PC-9 (cell line): ENCODE results near the gene RNF121. TPM values are rescaled to one million over a fixed set of nuclear protein-coding genes. Genes with fewer than 3 reads are reported as not detected.
A peak's percentile ranks its signal among the peaks of the same experiment; 100 is the strongest.

Experiments
- BruUV-seq: library from RNA; stranded (reverse); fragments of 400-500 nt; replicated peaks from 2 replicates; lab custom pipeline; 2021; lab: Mats Ljungman, UMichigan
- CTCF ChIA-PET: fragments of 300-600 bp; sonication (Branson Sonifier 250); formaldehyde crosslinking; loops from one replicate; lab custom pipeline; 2022; ENCODE audit warnings: antibody characterized with exemption; lab: Charles Lee
- POLR2A ChIA-PET: fragments of 300-600 bp; sonication (Branson Sonifier 250); formaldehyde crosslinking; loops from one replicate; lab custom pipeline; 2022; ENCODE audit warnings: antibody characterized with exemption; ENCODE audit not compliant: unreplicated experiment; lab: Charles Lee
- DNase-seq, 2 experiments: peaks; one replicate each; pipeline versions ENCODE4 v3.0.0 to v3.0.0-alpha.2; 2015 to 2022; ENCODE audit warnings: mixed read lengths in 1 of 2
- H2AFZ ChIP-seq: fragments of 200-600 bp; sonication (generic); 2 replicates; pipeline ENCODE4 v1.8.1; 2017; ENCODE audit warnings: antibody characterized with exemption
- H3F3A ChIP-seq: fragments of 200-600 bp; sonication (generic); 2 replicates; pipeline ENCODE4 v1.8.1; 2017; ENCODE audit warnings: antibody characterized with exemption, mild to moderate bottlenecking, low read depth; ENCODE audit not compliant: insufficient read depth
- H3K27ac ChIP-seq: fragments of 200-600 bp; sonication (generic); 2 replicates; pipeline ENCODE4 v1.6.1; 2016; ENCODE audit warnings: mixed run types
- H3K27me3 ChIP-seq: fragments of 200-600 bp; sonication (generic); 2 replicates; pipeline ENCODE4 v1.6.1; 2016; ENCODE audit warnings: low read depth, mixed run types; ENCODE audit not compliant: insufficient read depth
- H3K36me3 ChIP-seq: fragments of 200-600 bp; sonication (generic); 2 replicates; pipeline ENCODE4 v1.6.1; 2016; ENCODE audit warnings: low read depth, mixed run types
- H3K4me1 ChIP-seq: fragments of 200-600 bp; sonication (generic); replicated peaks from 2 replicates; pipeline ENCODE4 v1.6.1; 2016; ENCODE audit warnings: mixed run types; ENCODE audit not compliant: insufficient read depth
- H3K4me2 ChIP-seq: fragments of 200-600 bp; sonication (generic); 2 replicates; pipeline ENCODE4 v1.6.1; 2017; ENCODE audit warnings: mixed run types
- H3K4me3 ChIP-seq: fragments of 200-600 bp; sonication (generic); 2 replicates; pipeline ENCODE4 v1.6.1; 2016; ENCODE audit warnings: mixed run types
- H3K79me2 ChIP-seq: fragments of 200-600 bp; sonication (generic); 2 replicates; pipeline ENCODE4 v1.6.1; 2017; ENCODE audit warnings: low read depth, mixed run types
- H3K9me2 ChIP-seq: fragments of 200-600 bp; sonication (generic); 2 replicates; pipeline ENCODE4 v1.8.1; 2017; ENCODE audit warnings: mild to moderate bottlenecking; ENCODE audit not compliant: insufficient read depth
- H3K9me3 ChIP-seq: fragments of 200-600 bp; sonication (generic); 2 replicates; pipeline ENCODE4 v1.8.1; 2016; ENCODE audit warnings: low read depth; ENCODE audit not compliant: insufficient read depth
- H4K20me1 ChIP-seq: fragments of 200-600 bp; sonication (generic); 2 replicates; pipeline ENCODE4 v1.8.1; 2017; ENCODE audit not compliant: insufficient read depth
- EZH2 ChIP-seq: fragments of 200-600 bp; sonication (generic); IDR thresholded peaks from 2 replicates; pipeline ENCODE4 v1.8.0; 2017; ENCODE audit warnings: antibody characterized with exemption, low read depth
- intact Hi-C: fragments of 100-400 bp; cut with micrococcal nuclease; formaldehyde crosslinking; loops from one replicate; pipeline ENCODE4 v1.10.0; 2022; ENCODE audit not compliant: unreplicated experiment
- total RNA-seq: library from RNA; stranded (reverse); gene quantifications from 2 replicates; pipeline ENCODE4 v1.2.3, GENCODE V29; 2021
- TF ChIP-seq, protein P1 (sequence below): fragments of 200-600 bp; sonication (generic); conservative IDR thresholded peaks from 2 replicates; pipeline ENCODE4 v1.6.1; 2017; ENCODE audit warnings: mixed run types, antibody characterized with exemption, mild to moderate bottlenecking, moderate library complexity

The RNF121 gene
- total RNA-seq, 1 experiment from 2014 or later, result 41.2 TPM

GRCh38 chr11:71955898-71956456, 27.1 kb downstream of the RNF121 start:
- H3K79me2 ChIP-seq, result peaks cover 22% of the 10 kb centered on the region
- H3K36me3 ChIP-seq, result peaks cover 12% of the 10 kb centered on the region
- H4K20me1 ChIP-seq, result peaks cover 11% of the 10 kb centered on the region; the same call in 1 of the 2 replicates
- CTCF ChIA-PET, result no interaction called here
- intact Hi-C loops, result no loop called here
- DNase-seq, result no peak
- no peak for TF ChIP-seq EZH2
- TF ChIP-seq, protein P1, sequence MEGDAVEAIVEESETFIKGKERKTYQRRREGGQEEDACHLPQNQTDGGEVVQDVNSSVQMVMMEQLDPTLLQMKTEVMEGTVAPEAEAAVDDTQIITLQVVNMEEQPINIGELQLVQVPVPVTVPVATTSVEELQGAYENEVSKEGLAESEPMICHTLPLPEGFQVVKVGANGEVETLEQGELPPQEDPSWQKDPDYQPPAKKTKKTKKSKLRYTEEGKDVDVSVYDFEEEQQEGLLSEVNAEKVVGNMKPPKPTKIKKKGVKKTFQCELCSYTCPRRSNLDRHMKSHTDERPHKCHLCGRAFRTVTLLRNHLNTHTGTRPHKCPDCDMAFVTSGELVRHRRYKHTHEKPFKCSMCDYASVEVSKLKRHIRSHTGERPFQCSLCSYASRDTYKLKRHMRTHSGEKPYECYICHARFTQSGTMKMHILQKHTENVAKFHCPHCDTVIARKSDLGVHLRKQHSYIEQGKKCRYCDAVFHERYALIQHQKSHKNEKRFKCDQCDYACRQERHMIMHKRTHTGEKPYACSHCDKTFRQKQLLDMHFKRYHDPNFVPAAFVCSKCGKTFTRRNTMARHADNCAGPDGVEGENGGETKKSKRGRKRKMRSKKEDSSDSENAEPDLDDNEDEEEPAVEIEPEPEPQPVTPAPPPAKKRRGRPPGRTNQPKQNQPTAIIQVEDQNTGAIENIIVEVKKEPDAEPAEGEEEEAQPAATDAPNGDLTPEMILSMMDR, result no peak
- H3K4me3 ChIP-seq, result no peak overlapping the region
- POLR2A ChIA-PET, result interaction anchor here (0.6 kb wide), 1 partner anchor 8 kb away, joined by 3 read pairs; no protein-coding TSS in a partner anchor
- BruUV-seq, result no TSS peak
- no peaks in the 10 kb centered on the region for H3K27me3 ChIP-seq
- H3K27ac ChIP-seq, result no peak overlapping the region
- no peaks in the 10 kb centered on the region for H3K9me2 ChIP-seq
- no peaks in the 10 kb centered on the region for H3K9me3 ChIP-seq
- H3K4me2 ChIP-seq, result no peak overlapping the region
- no peak overlapping the region for H2AFZ ChIP-seq
- no peaks in the 10 kb centered on the region for H3K4me1 ChIP-seq
- H3F3A ChIP-seq, result no peaks in the 10 kb centered on the region

DNA sequence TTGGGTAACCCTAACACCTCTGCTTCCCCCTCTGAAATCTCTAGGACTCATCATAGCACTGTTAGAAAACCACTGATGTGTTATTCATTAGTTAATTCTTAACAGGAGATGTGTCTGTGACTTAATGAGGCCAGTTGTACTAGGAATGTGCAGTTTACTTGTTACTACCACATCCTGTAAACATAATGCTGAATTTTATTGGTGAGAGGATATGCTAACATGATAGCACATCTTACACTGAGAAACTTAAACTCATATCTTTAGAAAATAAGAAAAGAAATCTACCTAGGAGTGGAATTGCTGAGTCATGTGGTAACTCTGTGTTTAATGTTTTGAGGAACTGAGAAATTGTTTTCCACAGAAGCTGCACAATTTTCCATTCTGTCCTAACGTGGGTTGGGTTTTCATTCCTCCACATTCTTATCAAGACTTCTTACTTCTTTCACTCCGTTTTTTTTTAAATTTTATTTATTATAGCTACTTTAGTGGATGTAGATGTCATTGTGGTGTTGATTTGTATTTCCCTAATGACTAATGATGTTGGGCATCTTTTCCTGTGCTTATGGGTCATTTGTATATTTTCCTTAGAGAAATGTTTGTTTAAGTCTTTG, 33.7 kb downstream of the RNF121 start:
- intact Hi-C loops, result no loop called here
- no peaks in the 10 kb centered on the region for H3K27me3 ChIP-seq
- H3K4me1 ChIP-seq, result peaks cover 10% of the 10 kb centered on the region
- CTCF ChIA-PET, result no interaction called here
- H2AFZ ChIP-seq, result no peak overlapping the region
- peaks cover 10% of the 10 kb centered on the region; the same call in 1 of the 2 replicates for H3F3A ChIP-seq
- H3K9me3 ChIP-seq, result no peaks in the 10 kb centered on the region
- H3K4me2 ChIP-seq, result peak overlapping the region; percentile 15; the same call in 1 of the 2 replicates
- no peak for TF ChIP-seq EZH2
- TF ChIP-seq, protein P1, result no peak
- H3K4me3 ChIP-seq, result no peak overlapping the region
- no peaks in the 10 kb centered on the region for H3K9me2 ChIP-seq
- H3K27ac ChIP-seq, result peak overlapping the region; percentile 73
- peaks cover 25% of the 10 kb centered on the region for H3K36me3 ChIP-seq
- POLR2A ChIA-PET, result no interaction called here
- no TSS peak for BruUV-seq
- no peak for DNase-seq
- no peaks in the 10 kb centered on the region; the same call in 1 of the 2 replicates for H3K79me2 ChIP-seq
- no peaks in the 10 kb centered on the region for H4K20me1 ChIP-seq

GRCh38 chr11:71963468-71963867, 34.6 kb downstream of the RNF121 start:
- Histone ChIP-seq H3K9me3 (no peaks in the 10 kb centered on the region), H3F3A (peaks cover 10% of the 10 kb centered on the region; the same call in 1 of the 2 replicates), H3K9me2 (no peaks in the 10 kb centered on the region), H3K79me2 (no peaks in the 10 kb centered on the region; the same call in 1 of the 2 replicates), H3K4me1 (peaks cover 10% of the 10 kb centered on the region), H4K20me1 (no peaks in the 10 kb centered on the region), H3K4me2 (no peak overlapping the region), H3K27ac (no peak overlapping the region), H3K27me3 (no peaks in the 10 kb centered on the region), H3K4me3 (no peak overlapping the region), H2AFZ (no peak overlapping the region), H3K36me3 (peaks cover 28% of the 10 kb centered on the region)
- DNase-seq, result no peak
- ChIA-PET CTCF (no interaction called here), POLR2A (no interaction called here)
- intact Hi-C loops, result no loop called here
- no TSS peak for BruUV-seq
- TF ChIP-seq, protein P1, result no peak
- TF ChIP-seq EZH2, result no peak
